ENCODE results near the gene NFYC.

The NFYC gene

DNA sequence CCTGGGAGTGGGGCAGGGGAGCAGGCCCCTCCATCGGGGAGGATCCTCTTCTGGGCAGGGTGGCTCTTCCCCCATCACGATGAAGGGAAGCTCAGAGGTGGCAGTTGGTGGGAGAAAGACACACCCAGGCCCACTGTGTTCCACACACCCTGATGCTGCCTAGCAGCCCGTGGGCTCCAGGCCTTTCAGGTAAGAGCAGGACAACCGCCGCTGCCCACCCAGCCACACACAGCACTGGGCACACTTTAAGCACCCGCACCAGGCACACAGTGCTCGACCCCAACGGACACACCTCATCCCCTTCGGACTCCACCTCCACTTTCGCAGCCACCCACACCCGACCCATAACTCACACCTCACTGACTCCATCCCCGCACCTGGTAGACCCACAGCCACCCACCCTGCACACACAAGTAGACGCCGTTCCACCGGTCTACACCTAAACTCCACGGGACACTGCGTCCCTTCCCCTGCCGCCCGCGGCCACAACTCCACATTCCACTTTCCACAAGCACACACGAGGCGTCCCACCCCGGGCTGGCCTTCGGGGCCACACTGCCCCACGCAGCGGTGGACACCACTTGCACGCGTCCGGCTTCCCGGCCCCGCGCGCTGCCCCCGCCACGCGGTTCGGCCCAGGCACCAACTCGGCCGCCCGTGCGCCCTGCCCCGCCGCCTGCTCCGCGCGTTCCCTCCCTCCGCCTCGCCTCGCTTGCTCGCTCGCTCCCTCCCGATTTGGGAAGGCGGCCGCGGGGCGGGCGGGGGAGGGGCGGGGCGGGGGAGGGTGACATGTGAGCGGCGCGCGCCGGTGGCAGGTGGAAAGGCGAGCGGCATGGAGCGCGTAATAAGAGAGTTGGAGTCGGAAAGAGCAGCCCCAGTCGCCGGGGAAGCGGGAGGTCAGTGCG, 91.7 kb downstream of the NFYC start, which contains the start of gene KCNQ4:
Gene KCNQ4 (plus strand): TSS at position 787 of the 905 bp plus-strand sequence. CDS start 307 bp downstream, outside the sequence.
- peak; percentile 98 for DNase-seq

DNA sequence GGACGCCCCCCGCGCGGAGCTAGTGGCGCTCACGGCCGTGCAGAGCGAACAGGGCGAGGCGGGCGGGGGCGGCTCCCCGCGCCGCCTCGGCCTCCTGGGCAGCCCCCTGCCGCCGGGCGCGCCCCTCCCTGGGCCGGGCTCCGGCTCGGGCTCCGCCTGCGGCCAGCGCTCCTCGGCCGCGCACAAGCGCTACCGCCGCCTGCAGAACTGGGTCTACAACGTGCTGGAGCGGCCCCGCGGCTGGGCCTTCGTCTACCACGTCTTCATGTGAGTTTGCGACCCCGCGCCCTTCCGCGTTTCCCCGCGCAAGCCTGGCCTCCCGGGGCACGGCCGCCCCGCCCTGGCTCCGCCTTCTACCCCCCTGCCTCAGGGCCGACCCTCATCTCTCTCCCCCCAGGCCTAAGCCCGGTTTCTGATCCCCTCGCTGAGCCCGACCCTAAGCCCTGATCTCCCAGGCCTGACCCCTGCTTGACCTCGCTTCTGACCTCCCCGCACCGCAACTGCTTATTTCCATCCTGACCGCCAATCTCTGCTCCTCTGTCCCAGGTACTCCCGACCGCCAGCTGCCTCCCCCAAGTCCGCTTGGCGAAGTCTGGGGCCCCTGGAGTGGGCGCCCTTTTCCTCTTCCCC, 92.8 kb downstream of the NFYC start:
- peak; percentile 87 for DNase-seq

DNA sequence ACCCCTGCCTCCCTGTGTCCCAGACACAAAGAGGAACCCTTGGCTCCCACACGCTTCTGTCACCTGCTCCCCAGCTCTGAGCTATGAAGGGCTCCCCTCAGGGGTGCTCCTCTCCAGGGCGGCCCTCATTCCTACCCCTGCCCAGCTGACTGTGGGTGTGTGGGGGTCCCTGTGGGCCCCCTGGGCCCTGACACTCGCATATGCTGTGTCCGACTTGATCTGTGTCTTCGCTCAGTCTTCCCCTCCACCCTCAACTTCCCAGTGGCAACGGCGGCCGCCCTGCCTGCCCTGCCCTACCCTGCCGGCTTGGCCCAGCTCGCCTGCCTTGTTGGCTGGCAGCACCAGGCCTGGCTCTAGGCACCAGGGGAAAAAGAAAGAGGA, 93.3 kb downstream of the NFYC start:
- DNase-seq: no peak

DNA sequence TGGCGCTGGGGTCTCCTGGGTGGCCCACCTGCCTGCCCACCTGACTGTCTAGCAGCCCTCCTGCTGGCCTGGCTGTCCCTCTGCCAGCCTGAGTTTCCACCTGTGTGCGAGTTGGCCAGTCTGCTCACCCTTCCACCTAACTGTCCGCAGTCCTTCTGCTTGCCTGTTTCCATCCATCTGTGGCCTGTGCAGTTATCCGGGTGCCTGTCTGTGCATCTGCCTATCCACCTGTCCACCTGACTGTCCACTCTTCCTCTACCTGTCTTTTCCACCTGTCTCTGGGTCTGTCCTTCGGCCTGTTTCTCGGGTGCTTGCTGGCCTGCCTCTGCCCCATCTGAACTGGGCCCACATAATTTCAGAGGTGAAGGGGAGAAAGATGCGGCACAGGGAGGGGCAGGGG, 93.9 kb downstream of the NFYC start:
- no peak for DNase-seq

DNA sequence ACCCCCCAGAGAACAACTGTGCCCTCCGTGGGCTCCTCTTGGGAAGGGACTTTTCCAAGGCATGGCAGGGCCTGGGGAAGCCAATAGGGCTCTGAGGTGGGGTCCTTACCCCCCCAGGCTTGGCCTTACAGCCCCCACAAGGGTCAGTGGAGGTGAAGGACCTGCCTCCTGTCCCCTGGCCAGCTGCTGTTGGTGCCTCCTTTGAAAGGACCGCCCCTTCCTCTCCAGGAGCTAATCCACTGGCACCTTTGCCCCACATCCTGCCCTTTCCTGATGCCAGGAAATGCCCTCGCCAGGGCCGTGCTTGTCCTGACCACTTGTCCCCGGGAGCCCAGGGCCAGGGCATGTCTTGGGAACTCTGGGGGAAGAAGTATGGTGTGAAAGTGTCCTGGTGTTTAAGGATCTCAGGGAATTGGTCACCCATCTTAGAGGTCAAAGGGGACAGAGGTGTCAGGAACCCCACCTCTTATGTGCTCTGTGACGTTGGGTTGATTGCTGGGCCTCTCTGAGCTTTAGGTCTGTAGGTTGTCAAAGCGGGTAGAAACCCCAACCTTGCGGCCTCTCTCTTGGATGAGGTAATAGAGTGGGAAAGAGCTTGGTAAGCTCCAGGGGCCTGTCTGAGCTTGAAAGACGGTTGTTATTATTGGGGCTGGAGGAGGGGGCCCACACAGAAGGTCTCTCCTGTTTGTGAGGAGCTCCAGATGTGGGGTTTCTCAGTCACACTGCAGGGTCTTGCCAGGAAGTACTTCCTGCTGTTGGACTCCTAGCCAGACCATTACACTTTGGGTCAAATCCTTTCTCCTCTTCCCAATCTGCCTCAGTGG, 94.9 kb downstream of the NFYC start:
- no peak for DNase-seq

DNA sequence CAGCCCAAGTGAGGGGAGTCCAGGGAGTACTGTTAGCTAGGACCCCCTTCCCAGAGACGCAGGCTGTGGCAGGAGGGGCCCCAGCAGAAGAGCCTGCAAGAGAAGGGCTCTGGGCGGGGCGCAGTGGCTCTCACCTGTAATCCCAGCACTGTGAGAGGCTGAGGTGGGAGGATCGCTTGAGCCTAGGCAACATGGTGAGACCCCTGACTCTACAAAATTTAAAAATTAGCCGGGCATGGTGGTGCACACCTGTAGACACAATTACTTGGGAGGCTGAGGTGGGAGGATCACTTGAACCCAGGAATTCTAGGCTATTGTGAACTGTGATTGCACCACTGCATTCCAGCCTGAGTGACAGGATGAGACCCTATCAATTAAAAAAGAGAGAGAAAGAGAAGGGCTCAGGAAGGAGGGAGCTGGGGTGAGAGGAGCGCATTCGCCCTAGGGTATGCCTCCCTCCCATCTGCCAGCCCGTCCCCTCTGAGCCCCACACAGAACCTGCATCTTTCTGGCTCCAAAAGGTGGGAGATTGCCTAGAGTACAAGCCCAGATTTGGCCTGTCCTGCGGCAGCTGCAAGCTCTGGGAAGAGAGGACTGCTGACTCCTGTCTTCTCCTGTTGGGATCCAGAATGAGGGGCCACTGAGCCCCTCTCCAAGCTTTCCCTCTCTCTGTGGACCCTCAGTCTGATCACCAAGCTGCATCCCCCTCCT, 95.6 kb downstream of the NFYC start:
- no peak for DNase-seq

DNA sequence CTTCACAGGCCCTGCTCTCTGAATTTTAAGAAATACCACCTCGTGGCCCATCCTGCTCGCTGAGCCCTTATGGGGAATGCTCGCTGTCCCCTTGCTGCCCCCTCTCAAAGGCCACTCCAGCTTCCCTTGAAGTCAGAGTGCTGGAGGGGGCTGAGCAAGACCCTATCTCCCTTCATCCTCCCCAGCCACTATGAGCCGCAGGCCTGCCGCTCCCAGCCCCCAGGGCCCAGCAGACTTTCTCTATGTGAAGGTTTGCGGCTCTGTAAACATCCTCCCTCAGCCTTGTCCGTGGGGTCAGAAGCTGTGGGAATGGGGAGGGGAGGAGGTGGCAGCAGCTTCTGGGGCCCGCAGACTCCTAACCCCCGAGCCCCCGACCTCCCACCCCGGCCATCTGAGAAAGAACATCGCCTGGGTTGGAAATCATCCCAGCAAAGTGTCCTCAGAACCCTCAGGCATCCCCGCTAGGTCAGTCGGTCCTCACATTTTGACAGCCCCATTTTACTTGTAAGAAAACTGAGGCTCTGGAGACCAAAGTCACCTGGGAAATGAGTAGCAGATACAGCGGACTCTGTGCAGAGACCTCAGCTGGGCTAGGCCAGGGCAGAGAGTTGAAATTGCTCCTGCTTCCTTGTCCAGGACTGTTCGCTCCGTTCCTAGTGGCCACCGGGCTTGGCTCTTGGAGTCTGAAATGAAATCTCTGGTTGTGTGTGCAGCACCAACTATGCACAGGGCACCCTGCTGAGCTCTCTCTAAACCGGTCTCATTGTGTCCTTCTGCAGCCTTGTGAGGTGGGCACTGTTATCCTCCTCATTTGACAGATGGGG, 96.4 kb downstream of the NFYC start:
- no peak for DNase-seq

DNA sequence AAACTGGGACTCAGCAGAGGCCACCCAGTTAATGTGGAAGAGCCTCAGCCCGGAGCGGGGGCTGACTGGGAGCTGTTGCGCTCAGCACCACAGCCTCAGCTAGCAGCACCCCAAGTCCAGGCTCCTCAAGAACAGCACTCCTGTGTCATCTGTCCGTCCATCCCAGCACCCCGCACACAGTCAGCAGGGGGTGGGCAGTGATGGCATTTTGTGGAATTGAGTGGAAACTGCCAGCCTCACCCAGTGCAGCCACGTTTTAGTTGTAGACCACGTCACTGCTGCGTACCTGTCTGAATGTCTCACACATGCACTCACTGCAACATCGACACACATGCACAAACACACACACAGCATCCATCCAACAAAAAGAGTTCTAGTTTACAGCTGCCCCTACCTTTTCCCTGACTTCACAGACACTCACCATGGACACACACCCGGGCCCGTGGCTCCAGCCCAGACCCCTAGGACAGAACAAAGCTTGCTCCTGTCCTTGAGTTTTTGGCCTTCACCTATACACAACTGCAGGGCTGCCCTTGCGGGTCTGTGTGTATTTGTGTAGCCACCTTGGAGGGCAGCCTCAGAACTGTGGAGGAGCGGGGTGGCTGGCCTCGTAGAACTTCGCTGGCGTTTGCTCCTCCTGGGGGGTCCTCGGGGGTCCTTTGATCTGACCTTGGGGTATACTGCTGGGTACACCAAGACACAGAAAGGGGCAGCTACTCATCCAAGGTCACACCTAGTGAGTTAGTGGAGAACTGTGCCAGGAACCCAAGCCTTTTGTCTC, 97.2 kb downstream of the NFYC start:
- DNase-seq: no peak

DNA sequence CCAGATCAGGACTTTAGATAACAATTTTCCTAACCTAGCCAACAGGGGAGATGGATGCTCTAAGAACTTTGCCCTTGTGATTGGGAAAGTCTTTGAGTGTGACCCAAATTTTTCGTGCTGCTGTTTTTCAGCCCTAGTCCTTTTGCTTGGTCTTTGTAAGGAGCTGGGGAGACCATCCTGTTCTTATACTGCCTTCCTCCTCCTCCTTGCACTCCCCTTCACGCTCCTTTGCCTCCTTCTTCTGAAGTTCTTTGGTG, 97.8 kb downstream of the NFYC start:
- no peak for DNase-seq

DNA sequence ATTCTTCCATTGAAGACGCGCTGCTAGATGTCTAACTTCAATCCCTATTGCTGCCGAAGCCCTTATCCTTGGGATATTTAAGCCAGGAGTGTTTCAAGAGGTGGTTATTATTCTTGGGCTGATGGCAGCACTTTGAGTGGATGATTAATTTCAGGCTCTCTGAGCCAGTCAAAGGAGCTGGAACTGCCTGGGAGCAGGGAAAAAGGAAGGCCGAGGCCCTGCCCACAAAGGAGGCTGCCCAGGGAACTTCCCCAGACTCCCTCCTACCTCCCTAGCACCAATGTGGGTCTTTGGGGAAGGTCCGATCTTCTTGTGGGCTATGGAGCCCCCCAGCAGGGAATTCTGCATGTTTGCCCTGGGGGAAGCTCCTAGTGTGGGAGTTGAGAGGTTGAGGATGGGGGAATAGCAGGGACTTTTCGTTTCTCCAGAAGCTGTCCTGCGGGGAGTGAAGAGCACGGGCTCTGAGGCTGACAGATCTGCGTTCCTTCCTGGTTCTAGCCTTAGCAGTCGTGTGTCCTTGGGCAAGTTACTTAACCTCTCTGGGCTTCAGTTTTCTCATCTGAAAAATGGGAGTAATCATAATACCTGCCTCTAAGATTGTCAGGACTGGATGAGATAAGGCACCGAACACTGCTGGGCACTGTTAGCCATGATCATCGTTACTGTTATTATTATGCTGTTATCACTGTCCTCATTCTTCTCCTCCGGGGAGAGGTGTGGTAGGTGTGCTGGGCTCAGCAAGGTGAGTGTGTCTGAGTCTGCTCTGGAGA, 98.3 kb downstream of the NFYC start:
- DNase-seq: no peak

DNA sequence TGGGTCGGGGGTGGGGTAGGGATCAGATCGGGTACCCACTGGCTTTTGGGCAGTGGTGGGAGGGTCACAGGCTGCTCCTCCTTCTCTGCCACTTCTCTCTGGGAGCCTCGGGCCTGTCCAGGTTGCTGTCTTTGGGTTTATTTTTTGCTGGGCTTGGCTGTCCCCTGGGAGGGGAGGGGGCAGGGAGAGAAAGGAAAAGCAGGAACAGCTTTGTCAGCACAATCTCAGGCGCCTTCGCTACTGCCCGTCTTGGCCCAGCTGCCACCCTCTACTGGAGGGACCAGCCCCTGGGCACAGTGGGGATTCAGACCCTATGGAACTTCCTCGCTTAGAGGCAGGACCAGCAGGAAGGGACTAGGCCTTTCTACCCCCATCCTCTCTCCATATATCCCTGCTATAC, 100.5 kb downstream of the NFYC start:
- DNase-seq: no peak

DNA sequence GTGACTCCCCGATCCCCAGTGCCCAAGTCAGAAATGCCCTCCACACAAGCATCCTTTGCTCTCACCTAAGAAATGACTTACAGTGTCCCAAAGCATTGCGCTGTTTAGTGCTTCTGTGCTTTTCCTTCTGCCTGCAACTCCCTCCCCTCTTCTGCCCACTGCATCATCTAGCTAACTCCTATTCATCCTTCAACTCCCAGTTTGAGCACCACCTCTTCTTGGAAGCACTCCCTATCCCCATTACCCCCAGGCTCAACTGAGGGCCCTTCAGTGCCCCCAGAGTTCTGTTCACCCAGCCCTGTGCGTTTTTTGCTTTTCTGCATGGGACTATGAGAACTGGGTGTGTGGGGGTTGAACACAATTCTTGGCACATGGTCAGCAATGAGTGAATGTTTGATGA, 102.1 kb downstream of the NFYC start:
- DNase-seq: no peak

DNA sequence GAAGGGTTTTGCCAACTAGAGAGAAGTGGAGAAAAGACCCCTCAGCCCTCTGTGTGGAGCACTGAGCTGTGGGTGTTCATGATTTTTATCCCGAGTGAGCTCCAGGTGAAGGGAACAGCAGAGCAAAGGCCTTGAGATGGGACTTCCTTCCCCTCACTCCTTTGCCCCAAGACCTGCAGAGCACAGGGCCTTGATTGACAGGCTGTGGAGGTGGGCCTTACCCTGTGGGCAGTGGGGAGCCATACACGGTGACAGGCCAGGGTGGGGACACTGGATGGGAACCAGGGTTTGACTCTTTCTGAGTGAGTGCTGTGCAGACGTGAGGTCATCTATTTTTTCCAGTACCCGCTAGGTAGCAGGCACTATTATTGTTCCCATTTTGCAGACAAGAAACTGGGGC, 102.5 kb downstream of the NFYC start:
- DNase-seq: no peak

DNA sequence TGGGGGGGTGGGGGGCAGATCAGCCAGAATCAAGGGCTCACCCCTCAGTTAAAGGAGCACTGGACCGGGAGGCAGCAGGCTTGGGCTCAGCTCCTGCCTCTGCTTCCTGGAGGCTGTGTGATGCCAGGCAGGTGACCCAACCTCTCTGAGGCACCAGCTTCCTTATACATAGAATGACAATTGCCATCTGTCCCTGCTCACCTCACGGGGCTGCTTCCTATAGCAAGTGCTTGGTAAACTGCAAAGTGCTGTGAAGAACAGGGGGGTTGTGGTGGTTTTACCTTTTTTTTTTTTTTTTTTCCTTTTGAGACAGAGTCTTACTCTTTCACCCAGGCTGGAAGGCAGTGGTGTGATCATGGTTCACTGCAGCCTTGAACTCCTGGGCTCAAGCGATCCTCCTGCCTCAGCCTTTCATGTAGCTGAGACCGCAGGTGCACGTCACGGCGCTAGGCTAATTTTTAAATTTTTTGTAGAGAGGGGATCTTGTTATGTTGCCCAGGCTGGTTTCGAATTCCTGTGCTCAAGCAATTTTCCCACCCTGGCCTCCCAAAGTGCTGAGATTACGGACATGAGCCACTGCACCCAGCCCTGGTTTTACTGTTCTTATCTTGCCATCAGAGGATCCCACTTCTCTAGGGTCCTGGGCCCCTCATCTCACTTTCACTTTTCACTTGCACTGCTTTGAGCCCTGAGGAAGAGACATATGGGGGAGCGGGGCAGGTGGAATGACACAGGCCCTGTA, 103.6 kb downstream of the NFYC start:
- DNase-seq: no peak

DNA sequence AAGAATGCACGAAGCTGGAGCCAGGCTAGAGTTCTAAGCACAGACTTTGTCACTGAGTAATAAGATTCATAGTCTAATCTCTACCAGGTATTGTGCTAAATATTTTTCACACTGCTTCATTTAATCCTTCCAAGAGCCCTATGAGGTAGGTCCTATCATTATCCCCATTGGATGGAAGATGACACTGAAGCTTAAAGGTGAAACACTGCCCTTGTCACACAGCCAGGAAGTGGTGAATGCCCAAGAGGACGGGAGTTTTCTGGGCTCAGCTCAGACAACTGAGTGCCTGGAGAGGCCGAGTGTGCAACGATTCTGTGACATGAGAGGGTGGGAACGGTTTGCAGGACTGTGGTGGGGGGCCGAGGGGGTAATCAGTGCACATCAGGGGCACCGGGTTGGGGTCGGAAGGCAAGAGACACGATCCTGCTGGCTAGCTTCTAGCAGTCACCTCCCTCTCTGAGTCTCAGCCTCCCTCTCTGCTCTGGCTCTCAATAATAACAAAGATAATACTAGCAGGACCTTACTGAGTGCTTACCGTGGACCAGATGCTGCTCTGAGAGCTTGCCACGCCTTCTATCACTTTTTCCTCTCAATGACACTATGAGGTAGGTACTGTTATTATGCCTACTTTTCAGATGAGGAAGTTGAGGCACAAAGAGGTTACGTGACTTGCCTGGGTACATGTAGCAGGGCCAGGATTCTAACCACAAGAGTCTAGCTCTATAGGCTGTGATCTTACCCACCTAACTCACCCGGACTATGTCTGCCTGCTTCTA, 104.5 kb downstream of the NFYC start:
- no peak for DNase-seq

DNA sequence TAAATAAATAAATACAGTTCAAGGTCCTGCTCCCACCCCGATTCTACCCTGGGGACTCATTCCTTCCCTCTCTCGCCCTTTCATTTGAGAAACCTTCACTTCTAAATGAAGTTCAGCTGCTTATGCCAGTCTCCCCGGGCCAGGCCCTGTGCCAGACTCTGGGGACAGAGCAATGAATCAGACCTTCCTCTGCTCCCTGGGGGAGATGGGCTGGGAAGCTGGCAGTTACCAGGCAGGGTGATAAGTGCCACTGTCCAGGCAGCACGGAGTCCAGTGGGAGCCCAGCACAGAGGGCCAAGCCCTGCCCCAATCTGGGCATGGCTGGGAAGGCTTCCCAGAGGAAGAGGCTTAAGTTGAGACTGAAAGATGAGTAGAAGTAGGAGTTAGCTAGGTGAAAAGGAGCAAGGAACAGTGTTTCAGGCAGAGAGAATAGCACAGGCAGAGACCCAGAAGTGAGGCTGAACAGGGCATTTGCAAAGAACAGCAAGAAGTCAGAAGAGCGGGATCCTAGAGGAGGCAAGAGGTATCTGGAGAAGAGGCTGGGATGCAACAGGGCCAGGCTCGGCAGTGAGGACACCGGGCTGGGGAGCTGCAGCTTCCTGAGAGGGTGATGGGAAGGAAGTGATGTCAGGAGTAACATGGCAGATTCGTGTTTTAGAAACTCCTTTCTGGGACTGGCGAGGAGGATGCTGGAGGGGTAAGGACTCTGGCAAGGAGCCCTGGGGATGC, 105.6 kb downstream of the NFYC start:
- no peak for DNase-seq

DNA sequence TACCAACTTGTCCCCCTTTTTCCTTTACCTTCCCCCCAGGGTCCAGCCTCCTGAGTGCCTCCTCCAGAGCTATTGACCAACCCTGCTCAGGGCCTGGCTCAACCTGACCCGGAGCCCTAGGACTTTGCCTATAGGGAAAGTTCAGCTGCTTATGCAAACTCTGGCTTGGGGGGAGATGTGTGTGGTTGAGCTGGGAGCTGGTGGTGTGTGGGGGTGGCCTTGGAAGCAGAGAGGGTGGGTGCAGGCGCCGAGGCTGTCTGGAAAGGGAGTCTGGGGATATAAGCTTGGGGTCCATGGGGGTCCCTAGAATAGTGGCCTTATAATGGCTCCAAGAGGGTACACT, 106.1 kb downstream of the NFYC start:
- no peak for DNase-seq

Data from NCI-H748 treated with DMSO at 0.1 percent for 48 hours (cell line).